Bladder microvascular endothelial cell (primary cell): ENCODE data around the gene CCER1. TPM values are rescaled to one million over a fixed set of nuclear protein-coding genes. Genes with fewer than 3 reads are reported as not detected.

Source experiments
- total RNA-seq: library from RNA; depleted of rRNA; stranded (reverse); fragments of >200 nt; gene quantifications from 2 replicates; pipeline ENCODE4 v1.2.3, GENCODE V29; 2014

The CCER1 gene
- total RNA-seq = under 0.01 TPM in 1 of 2 replicates, not detected in the other

DNA sequence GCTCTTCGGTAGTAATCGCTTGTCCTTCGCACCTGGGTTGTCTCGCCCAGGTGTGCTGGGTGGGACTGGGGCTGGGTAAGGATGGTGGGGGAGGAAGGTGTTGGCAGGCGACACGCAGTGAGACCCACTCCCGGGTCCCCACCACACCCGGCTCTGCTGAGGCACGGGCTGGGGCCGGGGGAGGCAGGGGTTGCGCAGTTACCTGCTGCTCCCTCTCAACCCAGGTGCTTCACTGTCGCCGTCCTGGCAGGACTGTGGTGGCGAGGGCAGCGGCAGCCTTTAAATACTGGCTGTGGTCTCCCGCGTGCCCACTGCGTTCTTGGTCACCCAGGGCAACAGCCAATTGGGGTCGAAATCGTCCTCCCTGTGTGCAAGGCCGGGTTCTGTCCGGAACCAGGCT is at the start of gene CCER1:
Gene CCER1 (minus strand): TSS at position 256 of the 400 bp plus-strand sequence. CDS start 434 bp downstream, outside the sequence.

Other genes starting within 250 kb of the CCER1 start
- not detected in 2 replicates for gene EPYC, start 49.8 kb upstream of the CCER1 start, total RNA-seq
- gene KERA, start 102.8 kb upstream of the CCER1 start, total RNA-seq = not detected in 2 replicates
- 0.49 and 0.57 TPM in 2 replicates for gene LUM, start 156.3 kb upstream of the CCER1 start, total RNA-seq
- gene DCN, start 227.6 kb upstream of the CCER1 start, total RNA-seq = 0.50 and 0.97 TPM in 2 replicates